PC-9 (cell line): ENCODE results near the gene FNDC4.

Source experiments
- CTCF ChIP-seq: fragments of 200-600 bp; sonication (generic); conservative IDR thresholded peaks from 2 replicates; pipeline ENCODE4 v1.6.1; 2017; ENCODE audit warnings: mixed run types, antibody characterized with exemption, mild to moderate bottlenecking, moderate library complexity
- EZH2 ChIP-seq: fragments of 200-600 bp; sonication (generic); IDR thresholded peaks from 2 replicates; pipeline ENCODE4 v1.8.0; 2017; ENCODE audit warnings: antibody characterized with exemption, low read depth

DNA sequence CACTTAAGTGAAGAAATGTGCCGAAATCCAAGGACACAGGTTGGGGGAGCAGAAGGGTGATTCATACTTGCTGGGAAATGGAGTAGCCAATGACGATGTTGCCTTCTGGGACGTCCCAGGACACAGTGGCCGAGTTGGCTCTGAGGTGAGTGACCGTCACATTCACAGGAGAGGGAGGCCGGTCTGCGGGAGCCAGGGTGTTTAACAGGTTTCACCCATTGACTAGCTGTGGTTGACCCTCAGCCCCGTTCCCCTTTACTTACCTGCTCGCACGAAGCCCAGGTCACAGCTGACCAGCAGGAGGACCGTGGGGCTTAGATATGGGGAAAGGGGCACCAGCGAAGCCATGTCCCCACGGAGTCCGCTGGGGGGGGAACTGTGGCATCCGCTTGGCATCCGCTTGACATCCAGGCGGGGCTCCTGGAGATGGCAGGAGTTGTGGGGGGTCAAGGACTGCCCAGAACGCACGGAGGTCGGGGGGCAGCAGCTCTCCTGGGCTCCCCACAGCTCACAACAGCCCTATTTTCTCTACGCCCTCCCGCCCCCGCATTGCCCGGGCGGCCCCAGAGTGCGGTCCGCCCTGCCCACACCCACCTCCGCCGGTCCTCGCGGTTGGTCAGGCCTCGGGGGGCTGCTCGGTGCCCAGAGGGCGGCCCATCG, 586 bp downstream of the FNDC4 start:
- no peak for TF ChIP-seq CTCF
- TF ChIP-seq EZH2 = no peak
